Panc1 (cell line): ENCODE results near the gene PARD6G. TPM values are rescaled to one million over a fixed set of nuclear protein-coding genes. Genes with fewer than 3 reads are reported as not detected.
A peak's percentile ranks its signal among the peaks of the same experiment; 100 is the strongest.

Source experiments
- ATAC-seq: fragments of 200-7000 bp; cut with Tn5 transposase; 2 replicates; pipeline ENCODE4 v1.9.1; 2020; ENCODE audit warnings: mild to moderate bottlenecking, moderate library complexity
- BruUV-seq: library from RNA; stranded (reverse); fragments of 400-500 nt; replicated peaks from 2 replicates; lab custom pipeline; 2021; lab: Mats Ljungman, UMichigan
- CTCF ChIA-PET: fragments of 300-600 bp; sonication (Branson Sonifier 250); formaldehyde crosslinking; loops from one replicate; lab custom pipeline; 2022; ENCODE audit warnings: antibody characterized with exemption; lab: Charles Lee
- POLR2A ChIA-PET: fragments of 300-600 bp; sonication (Branson Sonifier 250); formaldehyde crosslinking; loops from one replicate; lab custom pipeline; 2022; ENCODE audit warnings: antibody characterized with exemption; lab: Charles Lee
- DNase-seq: peaks from one replicate; pipeline ENCODE4 v3.0.0-alpha.2; 2010; ENCODE audit warnings: low read depth, low spot score
- H3K27ac ChIP-seq: 2 replicates; pipeline ENCODE4 v1.5.1; 2011; ENCODE audit warnings: mild to moderate bottlenecking, low read length, inconsistent platforms
- H3K27me3 ChIP-seq: fragments of 200-500 bp; sonication (Bioruptor generic); 2 replicates; pipeline ENCODE4 v1.6.0; 2014; ENCODE audit warnings: low read length, inconsistent platforms; ENCODE audit not compliant: control insufficient read depth, insufficient read depth
- H3K36me3 ChIP-seq: fragments of 200-500 bp; sonication (Bioruptor generic); 2 replicates; pipeline ENCODE4 v1.5.1; 2014; ENCODE audit warnings: inconsistent platforms, mild to moderate bottlenecking, low read length, moderate library complexity; ENCODE audit not compliant: control insufficient read depth, insufficient read depth
- H3K4me1 ChIP-seq: 2 replicates; pipeline ENCODE4 v1.5.1; 2011; ENCODE audit warnings: inconsistent platforms, mild to moderate bottlenecking, low read length, moderate library complexity; ENCODE audit not compliant: control insufficient read depth, insufficient read depth
- H3K4me3 ChIP-seq, 2 experiments: 2 replicates each; pipeline ENCODE4 v1.5.1; 2011 to 2012; ENCODE audit warnings: low read depth in 2 of 2, low read length in 2 of 2, mild to moderate bottlenecking in 2 of 2, inconsistent platforms in 1 of 2, moderate library complexity in 1 of 2
- H3K9me3 ChIP-seq: fragments of 200-500 bp; sonication (Bioruptor generic); 2 replicates; pipeline ENCODE4 v1.5.1; 2014; ENCODE audit warnings: low read depth, mild to moderate bottlenecking, inconsistent platforms, low read length, moderate library complexity; ENCODE audit not compliant: control insufficient read depth, insufficient read depth
- CTCF ChIP-seq: fragments of 450-650 bp; IDR thresholded peaks from 2 replicates; pipeline ENCODE4 v1.5.1; 2017; ENCODE audit warnings: mild to moderate bottlenecking
- POLR2AphosphoS5 ChIP-seq: IDR thresholded peaks from 2 replicates; pipeline ENCODE4 v1.6.1; 2012; ENCODE audit warnings: mild to moderate bottlenecking, low read depth, low read length, moderate library complexity
- REST ChIP-seq, 2 experiments: IDR thresholded peaks; 2 replicates each; pipeline ENCODE4 v1.6.1; 2011 to 2012; ENCODE audit warnings: low read depth in 2 of 2, control low read depth in 1 of 2, low read length in 1 of 2, mild to moderate bottlenecking in 1 of 2, moderate library complexity in 1 of 2; ENCODE audit not compliant: insufficient read depth in 1 of 2
- SIN3A ChIP-seq: IDR thresholded peaks from 2 replicates; pipeline ENCODE4 v1.6.1; 2012; ENCODE audit warnings: low read depth, mild to moderate bottlenecking, low read length, moderate library complexity, borderline replicate concordance; ENCODE audit not compliant: insufficient read depth
- TCF7L2 ChIP-seq: IDR thresholded peaks from 2 replicates; pipeline ENCODE4 v1.6.1; 2011; ENCODE audit warnings: mild to moderate bottlenecking, low read depth, low read length, inconsistent platforms
- in situ Hi-C: cut with HindIII; loops from 2 replicates; pipeline ENCODE4 v1.10.0; 2016; ENCODE audit warnings: low sequenced_read_pairs, low pct_unique_long_range_greater_than_20kb
- intact Hi-C: fragments of 100-400 bp; cut with micrococcal nuclease; formaldehyde crosslinking; loops from one replicate; pipeline ENCODE4 v1.10.0; 2022; ENCODE audit not compliant: unreplicated experiment
- total RNA-seq: library from RNA; stranded (reverse); gene quantifications from one replicate; pipeline ENCODE4 v1.2.1, GENCODE V29; 2021; ENCODE audit not compliant: unreplicated experiment

The PARD6G gene
- total RNA-seq, 1 experiment from 2014 or later, result 5.2 TPM

- DNase-seq (no peak), ATAC-seq (peak; percentile 82)
- peaks cover 7% of the 10 kb centered on the region; the same call in 1 of the 2 replicates for H3K27me3 ChIP-seq
- H3K4me1 ChIP-seq, result no peaks in the 10 kb centered on the region
- no peaks in the 10 kb centered on the region for H3K36me3 ChIP-seq
- H3K9me3 ChIP-seq, result no peaks in the 10 kb centered on the region
- ChIA-PET CTCF (interaction anchor here (0.6 to 1.2 kb wide), 7 partner anchors 10 to 47 kb away, joined by 3 to 12 read pairs (median 4); no protein-coding TSS in a partner anchor), POLR2A (no interaction called here)
- in situ Hi-C loops, result no loop called here
- TF ChIP-seq TCF7L2, result no peak
- no peak for TF ChIP-seq CTCF
- no peak for TF ChIP-seq REST (IDR thresholded peaks at IDR 0.05; ENCODE audit: insufficient read depth in 1 of 2, low read depth in 2 of 2, low read length in 1 of 2)
- no peak for TF ChIP-seq SIN3A
- no peak for TF ChIP-seq POLR2AphosphoS5
- BruUV-seq, result no TSS peak
- peak overlapping the region; percentile 1 to 28; a peak in 2 of 4 replicates for H3K4me3 ChIP-seq
- intact Hi-C loops, result no loop called here
- H3K27ac ChIP-seq, result no peak overlapping the region
These were observed 34.1 kb downstream of the PARD6G start for GRCh38 chr18:80213182-80213581.

- Histone ChIP-seq H3K27me3 (peaks cover under 1% of the 10 kb centered on the region; the same call in 1 of the 2 replicates), H3K36me3 (no peaks in the 10 kb centered on the region), H3K4me1 (no peaks in the 10 kb centered on the region), H3K4me3 (no peak overlapping the region), H3K27ac (no peak overlapping the region), H3K9me3 (no peaks in the 10 kb centered on the region)
- no TSS peak for BruUV-seq
- POLR2A ChIA-PET, result interaction anchor here (1.2 kb wide), 1 partner anchor 59 kb away, joined by 5 read pairs; no protein-coding TSS in a partner anchor
- no peak for DNase-seq
- 0 out of 2 replicates have a peak, but pooled peaks have one; percentile 40 for ATAC-seq
- CTCF ChIA-PET, result no interaction called here
- TF ChIP-seq CTCF, result no peak
- no peak for TF ChIP-seq TCF7L2
- TF ChIP-seq POLR2AphosphoS5, result no peak
- TF ChIP-seq REST (IDR thresholded peaks at IDR 0.05; ENCODE audit: insufficient read depth in 1 of 2, low read depth in 2 of 2, low read length in 1 of 2), result no peak
- no peak for TF ChIP-seq SIN3A
- intact Hi-C loops (no loop called here), in situ Hi-C loops (no loop called here)
These were observed 36.8 kb downstream of the PARD6G start for GRCh38 chr18:80210312-80211083.
